Adrenal gland (tissue), 12 donors: ENCODE data around the gene LAMA4. TPM values are rescaled to one million over a fixed set of nuclear protein-coding genes. Genes with fewer than 3 reads are reported as not detected.

Experiments
- DNase-seq, 7 donors: peaks; one replicate each; pipeline ENCODE4 v3.0.0-alpha.2; 2019 to 2020
- H3K27ac ChIP-seq, 5 donors: fragments of 200-600 bp; sonication (generic) in 4 of 5; 1 replicate in 3 of 5; 2 replicates in 2 of 5; pipeline versions ENCODE4 v1.5.1 to v1.8.0; 2016 to 2020; ENCODE audit warnings: mild to moderate bottlenecking in 1 of 5
- H3K27me3 ChIP-seq: fragments of 200-600 bp; 2 replicates; pipeline ENCODE4 v1.8.0; 2021
- H3K36me3 ChIP-seq, 2 donors: fragments of 200-600 bp; replicated peaks in 1 of 2; 1 replicate in 1 of 2; 2 replicates in 1 of 2; pipeline versions ENCODE4 v1.5.1 to v1.8.0; 2018 to 2022
- H3K4me1 ChIP-seq, 2 donors: fragments of 200-600 bp; replicated peaks in 1 of 2; 1 replicate in 1 of 2; 2 replicates in 1 of 2; pipeline versions ENCODE4 v1.5.1 to v1.8.0; 2018 to 2021
- H3K4me3 ChIP-seq, 4 donors: fragments of 200-600 bp; sonication (generic) in 3 of 4; one replicate each; pipeline ENCODE4 v1.5.1; 2016 to 2018
- H3K9me3 ChIP-seq, 3 donors: fragments of 200-600 bp; sonication (generic) in 1 of 3; replicated peaks in 1 of 3; 1 replicate in 2 of 3; 2 replicates in 1 of 3; pipeline versions ENCODE4 v1.5.1 to v1.8.0; 2016 to 2021
- POLR2A ChIP-seq, 2 donors: fragments of 450-650 bp; IDR thresholded peaks; one replicate each; pipeline ENCODE4 v1.6.1; 2017; ENCODE audit warnings: antibody characterized with exemption in 2 of 2, mild to moderate bottlenecking in 2 of 2, moderate library complexity in 1 of 2
- WGBS, 4 donors: extraction: QIAGEN DNeasy Blood & Tissue Kit in 2 of 4; methylation state at CpG; one replicate each; pipeline versions ENCODE4 v1.1.5 to v1.1.7; 2013 to 2017; 5-methylcytosine and 5-hydroxymethylcytosine counted together
- intact Hi-C, 2 donors: fragments of 100-400 bp; cut with DNase I; formaldehyde crosslinking; loops; one replicate each; pipeline versions ENCODE4 v1.14.1 to v1.15.0; 2022 to 2023
- polyA plus RNA-seq, 3 donors: library from polyadenylated mRNA; stranded (reverse); fragments of 200-250 nt in 2 of 3; fragments of 350-450 nt in 1 of 3; fragmentation: Illumina TruSeq in 1 of 3; extraction: RNeasy Lipid Tissue Mini Kit (QIAGEN cat#74804) in 1 of 3; gene quantifications; one replicate each; pipeline ENCODE4 v1.2.3, GENCODE V29; 2013 to 2014
- total RNA-seq, 9 donors: library from RNA; depleted of rRNA in 4 of 9; stranded (reverse); fragments of >200 nt in 4 of 9; fragments of 120-200 nt in 1 of 9; fragmentation: NEBNext Ultra II Directional in 1 of 9; extraction: Animal tissue kit (Norgen Biotek cat#: 25700) in 1 of 9; gene quantifications; one replicate each; pipeline versions ENCODE4 v1.1.0 to v1.2.4, GENCODE V29; 2013 to 2023
- TF ChIP-seq, protein P1 (sequence below), 6 experiments: fragments of 450-650 bp in 4 of 6; fragments of 200-600 bp in 2 of 6; sonication (generic) in 1 of 6; IDR thresholded peaks; 1 replicate in 5 of 6; 2 replicates in 1 of 6; pipeline versions ENCODE4 v1.5.1 to v1.8.0; 2016 to 2021; ENCODE audit warnings: antibody characterized with exemption in 6 of 6, mild to moderate bottlenecking in 2 of 6, moderate library complexity in 1 of 6
- donor health status: healthy with polysubstance abuse.
- donor health status: Bipolar disorder and iron deficiency.
- donor health status: DM: yes; HTN: yes; CAD: no.
- donor health status: DM: no; HTN: no; CAD: no.
- donor health status: DM: no; HTN: no; CAD: no.
- donor health status: DM: yes; HTN: yes; CAD: no.

LAMA4 gene
- total and polyA plus RNA-seq, 12 donors = 7.5 to 102 (median 23.3) TPM

DNA sequence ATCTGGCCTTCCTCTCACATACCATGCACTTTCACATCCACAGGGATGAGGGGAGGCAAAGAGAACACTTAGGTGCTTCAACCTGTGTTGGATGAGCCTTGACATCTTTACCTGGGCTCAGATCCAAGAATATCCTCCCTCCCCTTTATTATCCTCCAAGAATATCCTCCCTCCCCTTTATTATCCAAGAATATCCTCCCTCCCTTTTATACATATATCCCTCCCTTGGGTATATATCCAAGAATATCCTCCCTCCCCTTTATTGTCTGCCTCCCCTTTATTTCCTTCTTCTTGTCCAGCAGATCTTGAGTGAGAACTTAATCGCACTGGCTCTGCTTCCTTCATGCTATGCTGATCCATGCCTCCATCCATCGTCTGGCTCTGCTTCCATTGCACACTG is 30.3 kb downstream of the LAMA4 start:
- 77 to 89% (median 84%) methylated on average over 2 of the region's 2 CpGs for WGBS, 4 donors
- TF ChIP-seq, protein P1, sequence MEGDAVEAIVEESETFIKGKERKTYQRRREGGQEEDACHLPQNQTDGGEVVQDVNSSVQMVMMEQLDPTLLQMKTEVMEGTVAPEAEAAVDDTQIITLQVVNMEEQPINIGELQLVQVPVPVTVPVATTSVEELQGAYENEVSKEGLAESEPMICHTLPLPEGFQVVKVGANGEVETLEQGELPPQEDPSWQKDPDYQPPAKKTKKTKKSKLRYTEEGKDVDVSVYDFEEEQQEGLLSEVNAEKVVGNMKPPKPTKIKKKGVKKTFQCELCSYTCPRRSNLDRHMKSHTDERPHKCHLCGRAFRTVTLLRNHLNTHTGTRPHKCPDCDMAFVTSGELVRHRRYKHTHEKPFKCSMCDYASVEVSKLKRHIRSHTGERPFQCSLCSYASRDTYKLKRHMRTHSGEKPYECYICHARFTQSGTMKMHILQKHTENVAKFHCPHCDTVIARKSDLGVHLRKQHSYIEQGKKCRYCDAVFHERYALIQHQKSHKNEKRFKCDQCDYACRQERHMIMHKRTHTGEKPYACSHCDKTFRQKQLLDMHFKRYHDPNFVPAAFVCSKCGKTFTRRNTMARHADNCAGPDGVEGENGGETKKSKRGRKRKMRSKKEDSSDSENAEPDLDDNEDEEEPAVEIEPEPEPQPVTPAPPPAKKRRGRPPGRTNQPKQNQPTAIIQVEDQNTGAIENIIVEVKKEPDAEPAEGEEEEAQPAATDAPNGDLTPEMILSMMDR (IDR thresholded peaks at IDR 0.05) = no peak
- no peak for TF ChIP-seq POLR2A (IDR thresholded peaks at IDR 0.05)
- H3K9me3 ChIP-seq = no peaks in the 10 kb centered on the region
- DNase-seq = no peak
- H3K36me3 ChIP-seq = no peaks in the 10 kb centered on the region
- H3K4me1 ChIP-seq = peaks cover 0 to 7% of the 10 kb centered on the region in 2 donors
- no peaks in the 10 kb centered on the region for H3K27me3 ChIP-seq
- no peak overlapping the region for H3K4me3 ChIP-seq
- peak overlapping the region in 2 of 5 donors; percentile 50 to 74 for H3K27ac ChIP-seq
- intact Hi-C loops = no loop called here

GRCh38 chr6:112223070-112223861 is 31.1 kb downstream of the LAMA4 start:
- peaks cover 0 to 7% of the 10 kb centered on the region in 2 donors for H3K4me1 ChIP-seq
- WGBS, 4 donors = 47 to 53% (median 49%) methylated on average over 3 of the region's 3 CpGs
- intact Hi-C loops = no loop called here
- TF ChIP-seq POLR2A (IDR thresholded peaks at IDR 0.05) = no peak
- TF ChIP-seq, protein P1 (IDR thresholded peaks at IDR 0.05) = no peak
- no peaks in the 10 kb centered on the region for H3K27me3 ChIP-seq
- DNase-seq = no peak
- no peaks in the 10 kb centered on the region for H3K9me3 ChIP-seq
- H3K4me3 ChIP-seq = no peak overlapping the region
- no peaks in the 10 kb centered on the region for H3K36me3 ChIP-seq
- H3K27ac ChIP-seq = peak overlapping the region in 2 of 5 donors; percentile 50 to 74

DNA sequence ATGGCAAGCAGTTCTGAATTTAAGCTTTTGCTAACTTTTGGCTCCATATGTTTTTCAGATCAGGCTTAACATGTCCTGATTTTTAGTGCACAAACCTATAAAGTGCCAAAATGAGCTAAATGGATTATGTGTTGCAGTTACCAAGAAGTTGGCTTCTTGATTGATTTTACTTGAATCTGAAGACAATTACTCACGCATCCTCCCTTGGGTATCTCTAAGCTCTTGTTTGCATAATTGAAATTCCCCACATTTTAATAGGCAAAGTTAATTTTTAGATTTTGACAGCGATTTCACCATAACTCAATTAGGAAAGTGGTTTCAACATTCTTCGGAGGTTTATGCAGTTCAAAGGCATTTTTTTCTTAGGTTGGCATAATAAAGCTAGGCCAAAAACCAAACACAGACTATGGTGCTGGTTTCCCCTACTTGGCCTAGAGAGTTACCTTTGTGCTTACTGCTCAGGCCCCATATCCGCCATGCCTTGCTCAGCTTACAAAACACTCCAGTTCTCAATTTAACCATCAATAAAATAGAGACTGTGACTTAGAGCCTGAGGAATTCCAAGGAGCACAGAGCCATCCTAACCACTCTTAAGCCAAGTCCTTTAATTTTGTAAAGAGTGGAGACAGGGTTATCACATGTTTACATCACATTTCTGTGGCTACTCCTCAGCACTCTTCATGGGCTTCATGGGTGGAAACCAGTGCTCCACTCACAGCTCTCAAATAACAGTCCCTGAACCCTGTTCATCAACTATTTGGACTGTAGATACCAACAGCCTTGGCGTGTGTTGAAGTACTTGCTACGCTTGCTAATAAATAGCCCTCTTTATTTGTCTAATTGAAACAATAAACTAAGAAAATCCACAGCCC is 32.1 kb downstream of the LAMA4 start:
- WGBS, 4 donors = 69 to 81% (median 74%) methylated on average over 6 of the region's 6 CpGs
- no peak for TF ChIP-seq POLR2A (IDR thresholded peaks at IDR 0.05)
- TF ChIP-seq, protein P1 (IDR thresholded peaks at IDR 0.05) = no peak

DNA sequence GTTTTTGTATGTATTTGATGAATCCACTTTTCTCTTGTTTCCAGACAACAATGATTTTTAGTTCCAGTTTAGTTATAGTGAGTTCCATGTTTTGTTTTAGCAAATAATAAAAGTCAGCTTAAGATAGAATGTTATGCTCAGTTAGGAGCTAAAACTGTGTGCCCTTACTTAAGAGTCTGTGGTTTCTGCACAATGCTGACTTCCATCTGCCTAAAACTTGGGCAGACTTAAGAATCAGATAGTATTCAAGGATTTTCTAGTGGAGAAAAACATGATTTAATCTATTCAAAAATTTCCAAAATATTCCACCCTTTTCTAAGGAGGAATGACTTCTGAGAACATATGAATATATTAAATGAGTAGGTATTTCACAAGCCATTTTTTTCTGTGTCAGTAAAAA is 32.8 kb downstream of the LAMA4 start:
- Histone ChIP-seq H3K27me3 (no peaks in the 10 kb centered on the region), H3K4me1 (peaks cover 0 to 7% of the 10 kb centered on the region in 2 donors), H3K4me3 (no peak overlapping the region), H3K27ac (peak overlapping the region in 1 of 5 donors; percentile 59), H3K36me3 (no peaks in the 10 kb centered on the region), H3K9me3 (no peaks in the 10 kb centered on the region)
- intact Hi-C loops = no loop called here
- DNase-seq = no peak
- no peak for TF ChIP-seq POLR2A (IDR thresholded peaks at IDR 0.05)
- TF ChIP-seq, protein P1 (IDR thresholded peaks at IDR 0.05) = no peak

More for the DNA sequence above, 32.1 kb downstream of the LAMA4 start:
- intact Hi-C loops = no loop called here
- DNase-seq = no peak
- H3K9me3 ChIP-seq = no peaks in the 10 kb centered on the region
- peaks cover 0 to 7% of the 10 kb centered on the region in 2 donors for H3K4me1 ChIP-seq
- no peaks in the 10 kb centered on the region for H3K27me3 ChIP-seq
- no peaks in the 10 kb centered on the region for H3K36me3 ChIP-seq
- H3K4me3 ChIP-seq = no peak overlapping the region
- H3K27ac ChIP-seq = peak overlapping the region in 2 of 5 donors; percentile 59 to 61
